Type B pancreatic cell (in vitro differentiated cells): ENCODE results near the gene SPRN. TPM values are rescaled to one million over a fixed set of nuclear protein-coding genes. Genes with fewer than 3 reads are reported as not detected.
A peak's percentile ranks its signal among the peaks of the same experiment; 100 is the strongest.
"Not testable (repeated sequence)": the region's sequence is repeated elsewhere in the genome, so short reads cannot be mapped to it uniquely, and the experiment has no call there.

Source experiments
- DNase-seq: peaks from one replicate; pipeline ENCODE4 v3.0.0; 2021; ENCODE audit warnings: mixed read lengths; ENCODE audit not compliant: unreplicated experiment; ENCODE audit errors: extremely low spot score
- H3K27ac Mint-ChIP-seq: 2 replicates; pipeline ENCODE4 v1.8.0; 2021; ENCODE audit warnings: mild to moderate bottlenecking, mixed read lengths
- H3K27me3 Mint-ChIP-seq: 2 replicates; pipeline ENCODE4 v1.8.0; 2021; ENCODE audit warnings: mixed read lengths
- H3K36me3 Mint-ChIP-seq: 2 replicates; pipeline ENCODE4 v1.8.0; 2021; ENCODE audit warnings: mixed read lengths
- H3K4me1 Mint-ChIP-seq: one replicate; pipeline ENCODE4 v1.8.0; 2021; ENCODE audit warnings: mixed read lengths; ENCODE audit not compliant: unreplicated experiment
- H3K4me3 Mint-ChIP-seq: 2 replicates; pipeline ENCODE4 v1.8.0; 2021; ENCODE audit warnings: mild to moderate bottlenecking, mixed read lengths
- H3K9me3 Mint-ChIP-seq: 2 replicates; pipeline ENCODE4 v1.8.0; 2021; ENCODE audit warnings: mixed read lengths
- total RNA-seq: library from RNA; stranded (reverse); gene quantifications from 2 replicates; pipeline ENCODE4 v1.2.1, GENCODE V29; 2021; ENCODE audit warnings: low replicate concordance
- TF ChIP-seq, protein P1 (sequence below): fragments of 200-600 bp; sonication (generic); conservative IDR thresholded peaks from 2 replicates; pipeline ENCODE4 v1.5.0; 2021; ENCODE audit warnings: antibody characterized with exemption, mild to moderate bottlenecking

Gene SPRN
- total RNA-seq, 1 donor from 2014 or later, result 0.56 TPM

DNA sequence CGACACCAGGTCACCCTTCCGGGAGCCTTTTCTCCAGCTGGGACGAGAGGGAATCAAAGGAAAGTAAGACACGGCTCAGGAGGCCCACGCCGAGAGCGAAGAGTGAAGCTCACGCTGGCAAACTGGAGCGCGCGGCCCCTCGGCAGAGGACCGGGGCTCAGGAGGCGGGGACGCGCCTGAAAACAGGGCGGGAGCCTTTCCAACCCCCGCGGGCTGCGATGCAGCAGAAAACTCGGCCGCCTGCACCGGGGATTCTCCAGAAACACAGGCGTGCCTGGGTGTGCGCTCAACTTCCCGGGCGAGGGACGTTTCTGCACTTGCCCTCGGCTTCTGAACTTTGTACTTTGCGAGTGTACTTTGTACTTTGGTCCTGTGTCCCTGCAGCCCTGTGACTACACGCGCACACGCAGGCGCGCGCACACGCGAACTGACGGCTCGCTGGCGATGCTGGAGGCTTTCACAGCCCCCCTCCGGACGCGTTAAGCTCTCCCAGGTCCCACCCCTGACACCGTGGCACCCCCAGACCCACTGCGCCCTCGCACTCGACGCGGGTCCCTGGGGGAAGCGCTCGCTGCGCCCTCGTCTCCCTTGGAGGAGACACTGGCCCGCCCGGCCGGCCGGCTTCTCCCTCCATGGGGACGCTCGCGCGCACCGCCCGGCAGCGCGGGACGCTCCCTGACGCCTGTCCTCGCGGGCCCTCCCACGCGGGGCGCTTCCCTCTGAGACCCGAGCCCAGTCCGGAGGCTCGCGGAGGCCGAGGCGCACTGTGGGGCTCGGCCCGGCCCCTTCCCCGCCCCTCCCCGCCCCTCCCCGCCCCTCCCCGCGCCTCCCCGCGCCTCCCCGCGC, 46.0 kb downstream of the SPRN start:
- TF ChIP-seq, protein P1, sequence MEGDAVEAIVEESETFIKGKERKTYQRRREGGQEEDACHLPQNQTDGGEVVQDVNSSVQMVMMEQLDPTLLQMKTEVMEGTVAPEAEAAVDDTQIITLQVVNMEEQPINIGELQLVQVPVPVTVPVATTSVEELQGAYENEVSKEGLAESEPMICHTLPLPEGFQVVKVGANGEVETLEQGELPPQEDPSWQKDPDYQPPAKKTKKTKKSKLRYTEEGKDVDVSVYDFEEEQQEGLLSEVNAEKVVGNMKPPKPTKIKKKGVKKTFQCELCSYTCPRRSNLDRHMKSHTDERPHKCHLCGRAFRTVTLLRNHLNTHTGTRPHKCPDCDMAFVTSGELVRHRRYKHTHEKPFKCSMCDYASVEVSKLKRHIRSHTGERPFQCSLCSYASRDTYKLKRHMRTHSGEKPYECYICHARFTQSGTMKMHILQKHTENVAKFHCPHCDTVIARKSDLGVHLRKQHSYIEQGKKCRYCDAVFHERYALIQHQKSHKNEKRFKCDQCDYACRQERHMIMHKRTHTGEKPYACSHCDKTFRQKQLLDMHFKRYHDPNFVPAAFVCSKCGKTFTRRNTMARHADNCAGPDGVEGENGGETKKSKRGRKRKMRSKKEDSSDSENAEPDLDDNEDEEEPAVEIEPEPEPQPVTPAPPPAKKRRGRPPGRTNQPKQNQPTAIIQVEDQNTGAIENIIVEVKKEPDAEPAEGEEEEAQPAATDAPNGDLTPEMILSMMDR, result no peak
- peak; percentile 83 for DNase-seq
- Mint-ChIP-seq H3K27me3 (no peaks in the 10 kb centered on the region), H3K27ac (peak overlapping the region; percentile 50), H3K4me3 (peak overlapping the region; percentile 85), H3K4me1 (peaks cover 10% of the 10 kb centered on the region), H3K9me3 (no peaks in the 10 kb centered on the region), H3K36me3 (no peaks in the 10 kb centered on the region)

DNA sequence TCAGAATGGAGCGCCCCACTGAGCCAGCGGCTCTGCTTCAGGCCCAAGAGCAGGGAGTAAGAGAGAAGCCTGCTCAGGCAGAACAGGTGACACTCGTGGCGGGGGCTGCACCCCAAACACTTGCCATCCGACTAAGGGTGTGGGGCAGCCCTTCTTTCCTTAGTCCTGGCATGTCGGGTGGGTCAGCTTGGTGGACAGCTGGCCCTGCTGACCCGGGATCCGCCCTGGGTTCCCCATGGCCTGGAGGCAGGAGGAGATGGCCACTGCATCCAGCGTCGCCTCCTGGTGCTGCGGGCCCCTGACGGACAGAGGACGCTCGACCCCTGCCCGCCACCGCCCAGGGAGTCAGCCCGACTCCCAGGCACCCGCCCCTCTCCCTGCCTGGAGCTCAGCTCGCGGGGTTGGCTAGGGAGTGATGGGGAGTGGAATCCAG, 46.6 kb downstream of the SPRN start:
- TF ChIP-seq, protein P1, result no peak
- Mint-ChIP-seq H3K27ac (peak overlapping the region; percentile 50), H3K9me3 (no peaks in the 10 kb centered on the region), H3K36me3 (no peaks in the 10 kb centered on the region), H3K4me3 (peak overlapping the region; percentile 85), H3K4me1 (peaks cover 10% of the 10 kb centered on the region), H3K27me3 (no peaks in the 10 kb centered on the region)
- DNase-seq, result no peak

DNA sequence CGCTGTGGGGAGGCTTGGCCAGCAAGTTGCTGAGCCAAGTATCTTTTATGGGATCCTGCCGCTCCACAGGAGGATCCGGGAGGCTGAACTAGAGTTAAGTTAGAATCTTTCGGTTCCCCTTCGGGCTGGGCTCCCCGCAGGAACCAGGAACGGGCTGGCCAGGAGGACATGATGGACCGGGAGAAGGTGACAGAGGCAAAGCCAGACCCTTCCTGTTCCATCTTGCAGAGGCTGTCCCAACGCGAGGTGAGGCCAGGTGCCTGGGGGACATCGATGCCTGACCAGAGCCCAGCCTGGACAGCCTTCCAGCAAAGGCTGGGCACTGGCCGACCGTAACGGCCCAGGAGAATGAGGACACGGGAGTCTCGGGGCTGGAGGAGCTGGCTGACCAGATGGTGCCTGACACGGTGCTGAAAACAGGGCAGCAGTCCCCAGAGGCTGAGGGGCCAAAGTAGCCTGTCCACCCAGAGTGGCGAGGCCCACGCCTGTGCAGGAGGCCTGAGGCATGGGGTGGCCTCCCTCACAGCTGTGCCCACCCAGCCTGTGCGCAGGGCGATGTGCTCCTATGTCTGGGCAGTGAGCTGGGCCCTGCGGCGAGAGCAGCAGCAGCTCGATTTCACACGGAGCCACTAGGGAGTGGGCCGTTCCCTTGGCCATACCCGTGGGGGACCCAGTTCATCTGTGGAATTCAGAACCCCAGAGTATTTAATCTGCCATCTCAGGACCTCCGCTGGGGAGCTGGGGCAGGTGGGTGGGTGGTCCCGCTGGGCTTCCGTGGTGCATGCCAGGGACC, 47.2 kb downstream of the SPRN start:
- no peaks in the 10 kb centered on the region for H3K36me3 Mint-ChIP-seq
- no peak overlapping the region for H3K27ac Mint-ChIP-seq
- H3K4me3 Mint-ChIP-seq, result peak overlapping the region; percentile 78
- H3K9me3 Mint-ChIP-seq, result no peaks in the 10 kb centered on the region
- H3K4me1 Mint-ChIP-seq, result peaks cover 10% of the 10 kb centered on the region
- TF ChIP-seq, protein P1, result no peak
- DNase-seq, result no peak
- H3K27me3 Mint-ChIP-seq, result no peaks in the 10 kb centered on the region

DNA sequence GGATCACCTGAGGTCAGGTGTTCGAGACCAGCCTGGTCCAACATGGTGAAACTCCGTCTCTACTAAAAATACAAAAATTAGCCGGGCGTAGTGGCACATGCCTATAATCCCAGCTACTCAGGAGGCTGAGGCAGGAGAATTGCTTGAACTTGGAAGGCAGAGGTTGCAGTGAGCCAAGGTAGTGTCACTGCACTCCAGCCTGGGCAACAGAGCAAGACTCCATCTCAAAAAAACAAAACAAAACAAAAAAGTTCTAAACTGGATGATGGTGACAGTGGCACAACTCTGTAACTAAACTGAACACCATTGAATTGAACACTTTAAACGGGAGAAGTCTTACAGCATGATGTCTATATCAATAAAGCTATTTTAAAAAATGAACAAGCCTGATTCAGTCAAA, 48.2 kb downstream of the SPRN start:
- not testable (repeated sequence) for DNase-seq, H3K36me3 Mint-ChIP-seq, H3K27ac Mint-ChIP-seq, H3K27me3 Mint-ChIP-seq, H3K9me3 Mint-ChIP-seq, H3K4me1 Mint-ChIP-seq
- H3K4me3 Mint-ChIP-seq, result peak overlapping the region; percentile 78

DNA sequence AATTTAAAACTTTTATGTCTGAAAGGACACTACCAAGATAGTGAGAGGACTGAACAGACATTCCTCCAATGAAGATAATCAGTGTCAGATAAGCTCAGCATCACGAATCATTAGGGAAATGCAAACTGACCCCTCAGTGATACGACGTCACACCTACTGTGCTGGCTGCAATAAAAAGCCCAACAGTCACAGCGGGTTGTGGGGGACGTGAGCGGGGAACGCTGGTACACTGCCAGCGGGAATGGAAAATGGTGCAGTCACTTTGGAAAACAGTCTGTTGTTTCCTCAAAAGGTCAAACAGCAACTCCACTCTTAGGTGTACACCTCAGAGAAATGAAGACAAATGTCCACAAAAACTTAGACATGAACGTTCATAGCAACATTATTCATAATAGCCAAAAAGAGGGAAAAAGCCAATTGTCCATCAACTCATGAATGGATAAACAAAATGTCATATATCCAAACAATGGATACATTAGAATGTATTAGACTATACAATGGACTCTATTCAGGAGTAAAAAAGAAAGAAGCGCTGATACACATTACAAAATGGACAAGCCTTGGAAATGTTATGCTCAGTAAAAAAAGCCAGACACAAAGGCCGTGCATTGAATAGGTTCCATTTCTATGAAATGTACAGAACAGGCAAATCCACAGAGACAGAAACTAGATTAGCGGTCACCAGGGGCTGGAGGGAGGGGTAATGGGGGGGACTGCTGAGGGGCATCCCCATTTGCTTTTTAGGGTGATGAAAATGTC, 48.9 kb downstream of the SPRN start:
- no peaks in the 10 kb centered on the region for H3K27me3 Mint-ChIP-seq
- no peaks in the 10 kb centered on the region for H3K36me3 Mint-ChIP-seq
- H3K4me3 Mint-ChIP-seq, result peak overlapping the region; percentile 74
- DNase-seq, result no peak
- H3K9me3 Mint-ChIP-seq, result no peaks in the 10 kb centered on the region
- H3K27ac Mint-ChIP-seq, result no peak overlapping the region
- H3K4me1 Mint-ChIP-seq, result peaks cover 10% of the 10 kb centered on the region
- TF ChIP-seq, protein P1, result no peak
